ENCODE results near the gene PACRG. TPM values are rescaled to one million over a fixed set of nuclear protein-coding genes. Genes with fewer than 3 reads are reported as not detected.

Gene PACRG
- total RNA-seq, 2 experiments from 2014 or later = not detected

DNA sequence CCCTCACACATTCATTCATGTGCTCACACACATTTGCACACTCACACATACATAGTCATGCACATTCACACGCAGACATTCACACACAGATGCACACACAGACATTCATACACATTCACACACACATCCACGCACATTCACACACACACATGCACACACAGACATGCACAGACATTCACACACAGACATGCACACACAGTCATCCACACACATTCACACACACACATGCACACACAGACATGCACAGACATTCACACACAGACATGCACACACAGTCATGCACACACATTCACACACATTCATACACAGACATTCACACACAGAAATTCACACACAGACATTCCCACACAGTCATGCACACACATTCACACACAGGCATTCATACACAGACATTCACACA, 147.3 kb downstream of the PACRG start:
- ATAC-seq = no peak
- POLR2A ChIA-PET = no interaction called here
- intact Hi-C loops (cut with DNase I, micrococcal nuclease) = no loop called here

DNA sequence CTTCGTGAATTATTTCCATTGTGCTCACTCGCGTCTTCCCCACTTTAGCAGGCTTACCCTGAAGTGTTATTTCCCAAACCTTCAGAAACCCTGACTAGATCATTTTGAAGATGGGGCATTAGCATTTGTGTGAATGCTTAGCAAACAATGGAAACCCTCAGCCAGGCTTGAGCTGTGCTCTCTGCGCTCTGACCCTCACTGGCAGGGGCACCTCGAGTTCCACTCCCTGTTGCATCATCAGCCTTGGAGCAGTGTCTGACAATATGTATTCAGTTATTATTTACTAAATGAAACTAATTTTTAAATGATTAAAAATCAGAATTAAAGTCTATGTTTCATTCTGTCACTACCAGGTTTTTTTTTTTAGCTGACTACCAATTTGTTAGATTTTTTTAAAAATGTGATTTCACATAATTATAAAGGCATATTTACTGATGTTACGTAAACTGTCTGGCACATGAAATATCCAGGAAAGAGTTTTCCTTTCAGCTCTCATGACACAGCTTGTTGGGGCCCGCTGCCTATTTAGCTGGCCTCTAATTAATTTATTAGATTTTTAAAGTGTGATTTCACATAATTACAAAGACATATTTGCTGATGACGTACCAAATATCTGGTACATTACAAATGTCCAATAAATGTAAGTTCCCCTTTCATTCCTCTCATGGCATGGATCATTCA, 155.2 kb downstream of the PACRG start:
- intact Hi-C loops (cut with DNase I, micrococcal nuclease) = no loop called here
- CTCF ChIA-PET = interaction anchor here (0.6 kb wide), 1 partner anchor 216 kb away, joined by 3 read pairs; no protein-coding TSS in a partner anchor
- POLR2A ChIA-PET = no interaction called here
- ATAC-seq = no peak
- Mint-ChIP-seq H3K27ac (no peak overlapping the region), H3K27me3 (no peaks in the 10 kb centered on the region), H3K36me3 (ENCODE audit: low read depth) (no peaks in the 10 kb centered on the region), H3K4me3 (no peak overlapping the region), H3K4me1 (no peaks in the 10 kb centered on the region), H3K9me3 (ENCODE audit: low read depth) (peaks cover 8% of the 10 kb centered on the region)
- no peak for DNase-seq

More for the DNA sequence above, 147.3 kb downstream of the PACRG start:
- H3K4me1 Mint-ChIP-seq = no peaks in the 10 kb centered on the region
- H3K27me3 Mint-ChIP-seq = no peaks in the 10 kb centered on the region
- H3K36me3 Mint-ChIP-seq (ENCODE audit: low read depth) = no peaks in the 10 kb centered on the region
- no peak overlapping the region for H3K27ac Mint-ChIP-seq
- DNase-seq = no peak
- no peak overlapping the region for H3K4me3 Mint-ChIP-seq
- H3K9me3 Mint-ChIP-seq (ENCODE audit: low read depth) = peaks cover 3% of the 10 kb centered on the region
- CTCF ChIA-PET = no interaction called here

DNA sequence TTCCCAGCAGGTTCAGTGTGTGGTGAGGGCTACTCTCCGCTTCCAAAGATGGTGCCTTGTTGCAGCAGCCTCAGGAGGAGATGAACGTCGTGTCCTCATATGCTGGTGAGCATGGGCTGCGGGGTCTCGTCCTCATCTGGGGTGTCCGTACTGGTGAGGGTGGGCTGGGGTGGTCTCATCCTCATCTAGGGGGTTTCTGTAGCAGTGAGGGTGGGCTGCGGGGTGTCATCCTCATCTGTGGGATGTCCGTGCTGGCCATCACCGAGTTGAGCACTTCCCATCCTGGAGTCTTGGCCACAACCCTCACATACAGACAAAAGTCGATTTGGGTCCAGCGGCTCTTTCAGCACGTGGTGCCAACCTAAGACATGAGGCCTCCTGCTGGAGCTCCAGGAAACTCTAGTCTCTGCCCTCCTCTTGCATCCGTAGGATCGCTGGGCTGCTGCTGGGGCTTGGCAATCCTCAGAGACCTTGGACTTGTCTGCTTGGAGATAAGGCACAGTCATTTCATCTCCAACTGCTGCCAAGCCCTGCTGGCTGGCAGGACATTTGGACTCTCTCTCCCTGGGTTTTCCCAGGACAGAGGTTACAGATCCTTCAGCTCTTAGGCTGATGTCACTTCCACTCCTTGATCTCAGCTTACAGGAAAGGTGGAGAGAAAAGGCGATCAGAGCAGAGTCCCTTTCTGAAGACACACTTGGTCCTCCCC, 160.4 kb downstream of the PACRG start:
- Mint-ChIP-seq H3K9me3 (ENCODE audit: low read depth) (peaks cover 6% of the 10 kb centered on the region), H3K27ac (no peak overlapping the region), H3K27me3 (no peaks in the 10 kb centered on the region), H3K4me1 (no peaks in the 10 kb centered on the region), H3K4me3 (no peak overlapping the region), H3K36me3 (ENCODE audit: low read depth) (no peaks in the 10 kb centered on the region)
- ATAC-seq = no peak
- ChIA-PET POLR2A (no interaction called here), CTCF (no interaction called here)
- no peak for DNase-seq
- intact Hi-C loops (cut with DNase I, micrococcal nuclease) = no loop called here

DNA sequence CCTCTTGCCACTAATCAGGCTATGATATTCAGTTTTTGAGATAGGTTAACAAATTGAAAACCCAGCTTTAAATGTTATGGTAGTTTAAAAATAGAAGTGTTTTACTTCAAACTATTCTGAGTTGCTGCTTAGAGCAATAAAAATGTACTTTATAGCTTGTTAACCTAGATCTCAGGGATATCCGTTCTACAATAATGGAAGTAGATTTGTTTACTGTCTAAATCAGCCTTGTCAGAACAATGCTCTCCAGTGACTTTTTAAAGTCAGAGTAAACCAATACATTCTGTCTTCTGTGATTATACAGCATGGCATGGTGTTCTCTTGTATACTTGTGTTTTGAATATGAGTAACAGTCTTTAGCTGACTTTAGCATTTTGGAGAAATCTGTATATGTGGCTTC, 161.5 kb downstream of the PACRG start:
- POLR2A ChIA-PET = interaction anchor here (0.6 kb wide), 1 partner anchor 333 kb away, joined by 3 read pairs; no protein-coding TSS in a partner anchor
- CTCF ChIA-PET = no interaction called here

DNA sequence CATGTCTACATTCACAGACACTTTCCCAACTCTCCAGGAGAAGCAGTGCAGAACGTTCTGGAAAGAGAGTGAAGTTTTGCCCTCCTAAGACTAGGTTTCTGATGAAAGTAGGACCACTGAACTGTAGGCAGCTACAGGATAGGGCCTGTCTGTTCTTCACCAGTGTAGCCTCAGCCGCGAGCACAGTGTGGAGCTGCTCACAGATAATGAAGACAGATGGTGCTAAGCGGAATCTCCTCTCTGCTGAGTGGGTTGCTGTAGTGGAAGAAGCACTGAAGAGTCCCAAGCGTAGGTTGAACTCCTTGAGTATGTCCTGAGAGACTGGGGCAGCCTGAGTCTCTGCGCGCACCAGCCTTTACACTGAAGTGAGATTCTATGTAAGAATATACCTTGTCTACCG, 170.2 kb downstream of the PACRG start:
- ATAC-seq (no peak), DNase-seq (no peak)
- H3K9me3 Mint-ChIP-seq (ENCODE audit: low read depth) = peaks cover 7% of the 10 kb centered on the region
- H3K27me3 Mint-ChIP-seq = no peaks in the 10 kb centered on the region
- POLR2A ChIA-PET = no interaction called here
- CTCF ChIA-PET = no interaction called here
- H3K36me3 Mint-ChIP-seq (ENCODE audit: low read depth) = no peaks in the 10 kb centered on the region
- no peak overlapping the region for H3K4me3 Mint-ChIP-seq
- H3K27ac Mint-ChIP-seq = no peak overlapping the region
- intact Hi-C loops (cut with DNase I, micrococcal nuclease) = no loop called here
- H3K4me1 Mint-ChIP-seq = no peaks in the 10 kb centered on the region

More for the DNA sequence above, 161.5 kb downstream of the PACRG start:
- H3K36me3 Mint-ChIP-seq (ENCODE audit: low read depth) = no peaks in the 10 kb centered on the region
- no peaks in the 10 kb centered on the region for H3K4me1 Mint-ChIP-seq
- DNase-seq (no peak), ATAC-seq (no peak)
- intact Hi-C loops (cut with DNase I, micrococcal nuclease) = no loop called here
- no peak overlapping the region for H3K27ac Mint-ChIP-seq
- H3K9me3 Mint-ChIP-seq (ENCODE audit: low read depth) = peaks cover 6% of the 10 kb centered on the region
- no peaks in the 10 kb centered on the region for H3K27me3 Mint-ChIP-seq
- H3K4me3 Mint-ChIP-seq = no peak overlapping the region

DNA sequence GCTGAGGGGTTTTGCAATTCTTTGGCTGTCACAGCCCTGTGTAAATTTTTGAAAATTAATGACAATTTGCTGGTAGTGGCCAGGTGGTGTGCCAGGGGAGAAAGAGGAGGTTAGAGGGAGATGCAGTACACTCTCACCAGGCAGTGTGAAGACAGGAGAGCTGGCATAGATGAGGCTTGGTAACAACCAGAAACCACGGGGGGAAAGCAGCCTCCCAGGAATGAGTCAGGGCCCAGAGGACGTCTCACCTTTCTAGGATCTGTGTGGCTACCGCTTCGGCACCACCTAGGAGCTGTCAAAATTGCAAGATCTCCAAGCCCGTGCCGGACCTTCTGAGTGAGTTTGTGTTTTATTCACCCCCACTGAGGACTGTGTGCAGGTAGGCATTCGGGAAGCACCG, 171.4 kb downstream of the PACRG start:
- Mint-ChIP-seq H3K27ac (no peak overlapping the region), H3K36me3 (ENCODE audit: low read depth) (no peaks in the 10 kb centered on the region), H3K9me3 (ENCODE audit: low read depth) (peaks cover 7% of the 10 kb centered on the region), H3K4me3 (no peak overlapping the region), H3K27me3 (no peaks in the 10 kb centered on the region), H3K4me1 (no peaks in the 10 kb centered on the region)
- no peak for ATAC-seq
- intact Hi-C loops (cut with DNase I, micrococcal nuclease) = no loop called here
- CTCF ChIA-PET = no interaction called here
- POLR2A ChIA-PET = no interaction called here
- no peak for DNase-seq

DNA sequence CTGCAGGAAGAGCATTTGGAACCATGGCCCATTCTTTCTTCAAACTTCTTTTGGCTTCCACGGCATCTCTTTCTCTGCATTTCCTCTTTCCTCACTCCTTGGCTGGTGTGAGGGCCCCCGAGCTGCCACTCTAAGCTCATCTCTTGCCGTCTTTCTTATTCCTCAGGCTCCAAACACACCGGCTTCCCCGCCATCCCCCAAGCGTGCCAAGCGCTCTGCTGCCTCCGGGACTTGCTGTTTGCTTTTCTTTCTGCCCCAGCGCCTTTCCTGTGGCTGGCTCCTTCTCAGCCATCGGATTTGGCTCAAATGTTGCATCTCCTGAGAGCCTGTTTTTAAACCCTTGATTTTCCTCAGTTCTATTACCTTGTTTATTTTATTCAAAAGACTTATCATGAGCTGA, 172.7 kb downstream of the PACRG start:
- Mint-ChIP-seq H3K4me1 (no peaks in the 10 kb centered on the region), H3K36me3 (ENCODE audit: low read depth) (no peaks in the 10 kb centered on the region), H3K4me3 (no peak overlapping the region), H3K27ac (no peak overlapping the region), H3K27me3 (no peaks in the 10 kb centered on the region), H3K9me3 (ENCODE audit: low read depth) (peaks cover 4% of the 10 kb centered on the region)
- DNase-seq (no peak), ATAC-seq (no peak)
- ChIA-PET CTCF (no interaction called here), POLR2A (no interaction called here)
- intact Hi-C loops (cut with DNase I, micrococcal nuclease) = no loop called here

DNA sequence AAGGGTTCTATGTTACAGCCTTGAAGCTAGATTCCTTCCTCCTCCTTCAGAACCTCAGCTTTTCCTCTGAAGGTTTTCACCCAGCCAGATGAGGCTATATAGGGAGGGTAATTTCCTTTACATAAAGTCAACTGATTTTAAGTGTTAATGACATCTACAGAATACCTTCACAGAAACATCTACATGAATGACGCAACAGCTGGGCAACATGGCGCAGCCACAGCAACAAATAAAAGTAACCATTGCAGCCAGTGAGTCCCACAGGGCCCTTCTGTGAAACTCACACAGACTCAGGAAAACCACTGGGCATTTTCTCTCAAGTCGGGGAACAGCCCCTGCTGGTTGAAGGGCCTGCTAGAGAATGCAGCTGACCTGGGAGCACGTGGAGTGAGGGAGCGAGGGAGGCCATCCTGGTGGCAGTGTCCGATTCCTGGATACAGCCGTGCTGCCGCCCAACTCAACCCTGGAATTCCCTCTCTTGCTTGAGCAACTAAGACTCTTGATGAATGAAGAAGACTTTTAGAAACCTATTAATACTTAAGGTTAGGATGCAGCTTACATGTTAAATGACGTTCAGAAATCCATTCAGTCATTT, 176.4 kb downstream of the PACRG start:
- Mint-ChIP-seq H3K36me3 (ENCODE audit: low read depth) (no peaks in the 10 kb centered on the region), H3K4me1 (no peaks in the 10 kb centered on the region), H3K4me3 (no peak overlapping the region), H3K27ac (no peak overlapping the region), H3K9me3 (ENCODE audit: low read depth) (no peaks in the 10 kb centered on the region), H3K27me3 (no peaks in the 10 kb centered on the region)
- no peak for DNase-seq
- intact Hi-C loops (cut with DNase I, micrococcal nuclease) = no loop called here
- ChIA-PET CTCF (no interaction called here), POLR2A (no interaction called here)
- ATAC-seq = no peak

DNA sequence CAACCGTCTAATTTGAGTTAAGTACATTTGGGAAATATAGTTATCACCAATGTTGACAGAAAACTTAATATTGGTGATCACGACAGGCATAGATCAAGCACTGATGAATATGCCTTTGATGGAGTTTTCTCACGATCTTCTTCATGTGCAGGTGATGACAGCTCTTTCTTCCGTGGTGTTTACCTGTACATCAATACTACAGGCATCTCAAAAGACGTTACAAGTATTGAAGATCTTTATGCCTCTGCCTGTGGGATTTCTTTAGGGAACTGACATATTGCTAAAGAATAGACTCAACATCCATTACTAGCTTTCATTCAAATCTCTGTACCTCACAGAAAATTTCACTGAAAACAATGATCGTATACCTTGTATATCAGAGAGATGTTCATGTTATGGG, 178.7 kb downstream of the PACRG start:
- ChIA-PET POLR2A (no interaction called here), CTCF (no interaction called here)
- Mint-ChIP-seq H3K36me3 (ENCODE audit: low read depth) (no peaks in the 10 kb centered on the region), H3K9me3 (ENCODE audit: low read depth) (no peaks in the 10 kb centered on the region), H3K4me1 (no peaks in the 10 kb centered on the region), H3K27me3 (no peaks in the 10 kb centered on the region), H3K27ac (no peak overlapping the region), H3K4me3 (no peak overlapping the region)
- ATAC-seq (no peak), DNase-seq (no peak)
- intact Hi-C loops (cut with DNase I, micrococcal nuclease) = loop anchor here in 1 of 2 experiments (2.0 kb wide), 1 partner anchor 1050 kb away; no protein-coding TSS in a partner anchor

DNA sequence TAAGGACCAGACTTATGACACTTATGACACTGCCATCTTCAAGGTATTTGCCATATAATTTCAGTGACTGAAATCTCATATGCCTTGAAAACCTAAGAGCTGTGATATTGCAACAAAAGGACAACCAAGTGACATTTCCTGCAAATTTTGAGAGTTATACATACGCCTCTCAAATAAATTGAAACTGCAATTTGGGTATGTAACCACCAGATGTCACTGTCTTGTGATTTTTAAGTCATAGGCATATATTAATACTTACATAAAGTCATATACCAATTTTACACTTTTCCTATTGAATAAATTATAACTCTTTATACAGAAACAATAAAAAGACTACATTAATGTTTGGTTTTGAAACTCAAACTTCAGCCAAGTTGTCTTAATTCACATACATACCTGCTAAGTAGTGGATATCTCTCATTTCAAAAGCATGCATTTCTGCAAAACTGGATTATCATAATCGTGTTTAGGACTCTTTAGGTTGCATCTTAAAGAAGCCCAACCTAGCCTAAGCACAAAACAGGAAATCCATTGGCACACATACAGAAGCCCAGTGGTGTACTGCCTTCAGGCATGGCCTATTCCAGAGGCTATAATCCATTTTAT, 180.2 kb downstream of the PACRG start:
- DNase-seq = no peak
- ChIA-PET CTCF (interaction anchor here (1.3 kb wide), 1 partner anchor 10 kb away, joined by 3 read pairs; no protein-coding TSS in a partner anchor), POLR2A (no interaction called here)
- ATAC-seq = no peak
- Mint-ChIP-seq H3K9me3 (ENCODE audit: low read depth) (no peaks in the 10 kb centered on the region), H3K27ac (no peak overlapping the region), H3K4me3 (no peak overlapping the region), H3K27me3 (no peaks in the 10 kb centered on the region), H3K36me3 (ENCODE audit: low read depth) (no peaks in the 10 kb centered on the region), H3K4me1 (no peaks in the 10 kb centered on the region)
- intact Hi-C loops (cut with DNase I, micrococcal nuclease) = loop anchor here in 1 of 2 experiments (2.0 kb wide), 1 partner anchor 1049 kb away; no protein-coding TSS in a partner anchor

DNA sequence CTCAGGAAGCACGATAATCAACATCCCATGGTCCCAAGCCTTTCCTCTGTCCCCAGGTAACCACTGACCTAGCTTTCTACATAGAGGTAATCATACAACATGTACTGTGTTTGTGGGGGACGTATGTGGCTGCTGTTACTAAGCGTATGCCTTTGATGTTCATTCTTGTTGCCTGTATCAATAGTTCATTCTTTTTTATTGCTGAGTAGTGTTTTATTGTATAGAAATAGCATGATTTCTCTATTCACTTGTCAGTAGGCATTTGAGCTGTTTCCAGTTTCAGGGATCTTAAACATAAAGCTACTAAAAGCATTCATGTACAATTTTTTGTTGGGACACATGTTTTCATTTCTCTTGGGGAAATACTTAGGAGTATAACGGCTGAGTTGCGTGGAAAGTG, 185.4 kb downstream of the PACRG start:
- ATAC-seq = no peak
- CTCF ChIA-PET = no interaction called here
- peaks cover 2% of the 10 kb centered on the region for H3K27me3 Mint-ChIP-seq
- H3K36me3 Mint-ChIP-seq (ENCODE audit: low read depth) = no peaks in the 10 kb centered on the region
- no peak overlapping the region for H3K4me3 Mint-ChIP-seq
- POLR2A ChIA-PET = no interaction called here
- intact Hi-C loops (cut with DNase I, micrococcal nuclease) = no loop called here
- peaks cover 6% of the 10 kb centered on the region for H3K9me3 Mint-ChIP-seq (ENCODE audit: low read depth)
- no peaks in the 10 kb centered on the region for H3K4me1 Mint-ChIP-seq
- no peak overlapping the region for H3K27ac Mint-ChIP-seq
- no peak for DNase-seq

DNA sequence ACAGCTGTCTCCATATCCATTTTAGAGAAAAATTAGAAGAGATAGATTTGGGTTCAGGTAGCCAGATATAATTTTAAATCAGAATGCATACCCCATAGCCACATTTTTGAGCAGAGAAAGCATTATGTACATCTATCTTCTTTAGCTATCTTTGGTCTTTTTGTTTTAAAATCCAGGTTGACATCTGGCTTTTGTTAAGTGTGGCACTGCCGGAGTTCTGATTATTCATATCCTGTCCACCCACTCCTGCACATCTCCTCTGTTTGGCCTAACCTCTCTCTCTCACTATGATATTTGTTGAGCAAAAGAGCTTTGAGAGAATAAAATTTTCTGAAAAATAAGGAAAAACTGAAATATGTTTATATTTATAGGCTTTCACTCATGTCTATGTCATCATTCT, 189.7 kb downstream of the PACRG start:
- intact Hi-C loops (cut with DNase I, micrococcal nuclease) = no loop called here
- no peak for ATAC-seq
- peaks cover 10% of the 10 kb centered on the region for H3K9me3 Mint-ChIP-seq (ENCODE audit: low read depth)
- no peak overlapping the region for H3K27ac Mint-ChIP-seq
- no peak for DNase-seq
- H3K4me1 Mint-ChIP-seq = no peaks in the 10 kb centered on the region
- ChIA-PET POLR2A (no interaction called here), CTCF (interaction anchor here (0.7 to 1.4 kb wide), 2 partner anchors 10 to 45 kb away, joined by 3 read pairs; no protein-coding TSS in a partner anchor)
- H3K27me3 Mint-ChIP-seq = peaks cover 2% of the 10 kb centered on the region
- H3K4me3 Mint-ChIP-seq = no peak overlapping the region
- H3K36me3 Mint-ChIP-seq (ENCODE audit: low read depth) = no peaks in the 10 kb centered on the region
